ENCODE measurements around the gene ITGA6.

ITGA6 gene

DNA sequence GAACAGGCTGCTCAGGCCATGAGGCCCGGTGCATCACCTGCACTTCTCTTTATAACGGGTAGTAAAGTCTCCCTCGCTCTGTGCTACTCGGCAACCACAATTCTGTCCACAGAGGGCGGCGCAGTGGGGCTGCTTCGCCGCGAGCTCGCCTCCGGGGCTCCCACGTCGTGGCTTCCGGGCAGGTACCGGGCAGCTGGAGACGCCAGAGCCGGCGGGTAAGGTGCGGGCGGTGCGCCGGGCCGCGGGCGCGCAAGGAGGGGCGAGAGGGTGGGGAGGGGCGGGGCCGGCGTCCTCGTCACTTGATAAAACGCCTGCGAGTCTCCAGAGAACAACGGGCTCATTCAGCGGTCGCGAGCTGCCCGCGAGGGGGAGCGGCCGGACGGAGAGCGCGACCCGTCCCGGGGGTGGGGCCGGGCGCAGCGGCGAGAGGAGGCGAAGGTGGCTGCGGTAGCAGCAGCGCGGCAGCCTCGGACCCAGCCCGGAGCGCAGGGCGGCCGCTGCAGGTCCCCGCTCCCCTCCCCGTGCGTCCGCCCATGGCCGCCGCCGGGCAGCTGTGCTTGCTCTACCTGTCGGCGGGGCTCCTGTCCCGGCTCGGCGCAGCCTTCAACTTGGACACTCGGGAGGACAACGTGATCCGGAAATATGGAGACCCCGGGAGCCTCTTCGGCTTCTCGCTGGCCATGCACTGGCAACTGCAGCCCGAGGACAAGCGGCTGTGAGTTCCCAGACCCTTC is at the start of gene ITGA6:
TSS of gene ITGA6 (plus strand) at position 331 of the 734 bp plus-strand sequence.
- DNase-seq (ENCODE audit: low spot score): peak; percentile 35

- no peak for DNase-seq (ENCODE audit: low spot score)
Measured at GRCh38 chr2:172380436-172381274, 46.7 kb upstream of the ITGA6 start.

- no peak for DNase-seq (ENCODE audit: low spot score)
Measured at GRCh38 chr2:172381275-172382027, 45.9 kb upstream of the ITGA6 start.

DNA sequence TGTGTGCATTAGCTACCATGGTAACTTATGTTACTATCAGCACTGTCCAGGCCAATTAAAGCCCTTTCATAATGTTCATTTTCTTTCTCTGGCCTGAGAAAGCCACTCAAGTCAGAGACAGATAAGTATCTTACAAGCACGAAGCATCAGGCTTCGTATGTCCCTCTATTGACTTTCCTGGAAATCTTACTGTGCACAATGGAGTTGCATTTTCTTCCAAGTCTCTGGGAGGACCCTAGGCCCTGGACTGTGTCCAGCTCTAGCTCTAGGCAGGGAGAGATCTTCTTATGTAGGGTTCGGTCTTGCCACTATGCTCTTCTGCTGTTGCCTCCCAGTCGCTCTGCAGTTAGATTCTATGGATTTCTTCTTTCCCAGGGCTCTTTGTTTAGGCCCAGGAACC is 40.0 kb upstream of the ITGA6 start:
- DNase-seq (ENCODE audit: low spot score): no peak

- no peak for DNase-seq (ENCODE audit: low spot score)
Measured at GRCh38 chr2:172389685-172390339, 37.6 kb upstream of the ITGA6 start.

DNA sequence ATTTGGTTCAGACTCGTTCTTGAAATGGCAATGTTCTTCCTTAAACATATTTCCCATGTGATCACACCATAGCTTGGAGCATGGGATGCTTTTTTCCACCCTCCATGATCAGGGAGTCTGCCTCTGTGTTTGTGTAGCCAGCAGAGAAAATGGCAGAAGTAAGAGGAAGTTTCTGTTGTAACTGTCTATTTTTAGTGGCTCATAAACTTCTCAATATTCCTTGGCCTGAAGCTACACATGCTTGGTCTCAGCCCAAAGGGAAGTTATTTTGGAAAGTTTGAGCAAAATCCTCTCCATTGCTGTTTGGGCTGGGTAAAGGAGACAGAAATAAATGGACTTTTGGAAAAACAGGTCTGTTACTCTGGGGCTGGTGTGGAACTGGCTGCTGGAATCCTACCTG is 33.4 kb upstream of the ITGA6 start:
- DNase-seq (ENCODE audit: low spot score): no peak

DNA sequence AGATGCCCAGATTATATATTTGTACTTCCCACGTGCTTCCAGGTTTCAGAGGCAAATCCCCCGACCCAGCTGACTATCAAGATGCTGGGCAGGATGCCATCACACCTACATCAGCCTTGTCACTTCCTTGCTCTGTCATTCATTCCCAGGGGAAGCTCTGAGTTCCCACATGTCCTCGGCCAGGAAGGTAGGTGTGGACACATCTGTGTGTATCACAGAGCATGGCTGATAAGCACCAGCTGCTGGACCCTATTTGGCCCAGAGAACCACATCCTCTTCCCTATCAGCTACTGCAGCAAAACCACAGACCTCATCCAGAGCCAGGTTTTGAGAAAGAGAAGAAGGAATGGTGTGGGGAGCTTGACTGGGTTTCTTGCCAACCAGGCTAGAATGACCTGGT is 31.9 kb upstream of the ITGA6 start:
- DNase-seq (ENCODE audit: low spot score): no peak

GRCh38 chr2:172397148-172397834 is 30.1 kb upstream of the ITGA6 start:
- no peak for DNase-seq (ENCODE audit: low spot score)

DNA sequence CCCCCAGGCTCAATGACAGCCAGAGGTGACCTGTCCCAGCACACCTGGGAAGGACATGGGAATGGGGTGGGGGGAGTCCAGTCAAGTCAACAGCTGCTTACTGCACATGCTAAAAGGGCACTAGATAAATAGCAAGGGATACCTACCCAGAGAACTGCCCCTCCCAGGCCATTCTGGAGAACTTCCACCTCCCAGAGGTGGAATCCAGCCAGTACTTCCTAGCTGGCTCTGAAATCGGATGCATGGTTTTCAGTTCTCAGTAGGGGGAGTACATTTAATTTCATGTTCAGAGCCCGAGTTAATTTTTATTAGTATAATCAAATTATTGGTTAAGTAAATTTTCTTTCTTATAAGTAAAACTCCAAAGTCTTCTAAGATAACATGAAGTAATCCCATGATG is 28.9 kb upstream of the ITGA6 start:
- DNase-seq (ENCODE audit: low spot score): no peak

GRCh38 chr2:172399765-172400164 is 27.6 kb upstream of the ITGA6 start:
- DNase-seq (ENCODE audit: low spot score): no peak

DNA sequence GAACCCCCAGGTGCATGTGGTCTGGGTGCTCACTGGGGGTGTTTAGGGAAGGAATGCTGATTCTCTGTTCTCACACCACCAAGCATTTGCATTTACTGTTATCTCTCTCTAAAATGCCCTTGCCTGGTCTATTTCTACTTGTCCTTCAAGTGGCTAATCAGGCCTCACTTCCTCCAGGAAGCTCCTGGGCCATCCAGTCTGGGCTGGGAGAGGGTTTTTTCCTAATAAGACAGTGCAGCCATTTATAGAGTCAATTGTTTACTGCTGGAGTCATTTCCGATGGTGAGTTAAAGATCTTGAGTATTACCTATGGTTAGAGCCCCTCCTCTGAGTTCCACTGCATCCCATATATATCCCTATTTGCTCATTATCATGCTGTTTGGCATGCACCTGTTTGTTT is 25.2 kb upstream of the ITGA6 start:
- no peak for DNase-seq (ENCODE audit: low spot score)

DNA sequence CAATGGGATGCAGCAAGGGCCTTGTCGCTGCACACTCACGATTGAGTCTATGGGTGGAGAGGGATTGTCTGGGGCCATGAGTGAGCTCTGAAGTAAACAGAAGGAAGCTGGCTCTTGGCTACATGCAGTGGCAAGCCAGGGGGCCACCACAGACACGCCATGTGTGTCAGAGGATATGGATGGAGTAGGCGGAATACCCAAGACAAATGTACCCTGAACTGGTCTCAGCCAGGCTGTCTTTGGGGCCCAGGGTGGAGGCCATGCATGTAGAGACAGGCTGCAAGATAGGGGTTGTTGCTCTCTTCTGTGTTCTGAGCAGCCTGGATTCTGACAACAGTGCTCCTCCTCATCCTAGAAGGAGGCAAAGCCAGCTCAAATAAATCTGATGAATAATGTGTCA is 24.0 kb upstream of the ITGA6 start:
- DNase-seq (ENCODE audit: low spot score): no peak

DNA sequence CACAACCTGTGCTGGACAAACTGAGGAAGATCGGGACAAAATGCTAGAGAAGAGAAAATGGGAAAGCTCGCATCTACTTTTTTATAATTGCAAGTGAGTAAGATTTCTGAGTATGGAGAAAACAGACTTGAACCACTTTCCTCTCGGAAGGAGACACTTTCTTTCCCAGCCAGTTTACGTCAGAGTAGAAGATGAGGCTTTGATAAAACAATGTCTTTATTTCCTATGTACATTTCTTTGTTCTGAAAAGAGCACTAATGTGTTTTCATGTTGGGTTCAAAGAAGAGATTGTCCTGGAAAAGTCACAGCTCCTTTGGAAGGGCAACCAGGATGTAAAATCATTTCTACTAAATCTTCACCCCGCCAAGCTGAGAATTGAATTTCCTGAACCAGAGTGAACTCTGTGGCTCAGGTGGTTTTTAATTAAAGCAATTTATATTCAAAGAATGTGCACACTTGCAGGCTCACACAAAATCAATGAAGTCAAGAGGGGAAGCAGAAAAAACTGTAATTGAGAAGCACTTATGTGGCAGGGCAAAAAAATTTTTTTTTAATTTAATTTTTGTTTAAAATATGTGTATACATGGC is 23.4 kb upstream of the ITGA6 start:
- DNase-seq (ENCODE audit: low spot score): no peak

GRCh38 chr2:172404824-172405223 is 22.6 kb upstream of the ITGA6 start:
- no peak for DNase-seq (ENCODE audit: low spot score)

- DNase-seq (ENCODE audit: low spot score): no peak
Measured at GRCh38 chr2:172405673-172406072, 21.7 kb upstream of the ITGA6 start.

DNA sequence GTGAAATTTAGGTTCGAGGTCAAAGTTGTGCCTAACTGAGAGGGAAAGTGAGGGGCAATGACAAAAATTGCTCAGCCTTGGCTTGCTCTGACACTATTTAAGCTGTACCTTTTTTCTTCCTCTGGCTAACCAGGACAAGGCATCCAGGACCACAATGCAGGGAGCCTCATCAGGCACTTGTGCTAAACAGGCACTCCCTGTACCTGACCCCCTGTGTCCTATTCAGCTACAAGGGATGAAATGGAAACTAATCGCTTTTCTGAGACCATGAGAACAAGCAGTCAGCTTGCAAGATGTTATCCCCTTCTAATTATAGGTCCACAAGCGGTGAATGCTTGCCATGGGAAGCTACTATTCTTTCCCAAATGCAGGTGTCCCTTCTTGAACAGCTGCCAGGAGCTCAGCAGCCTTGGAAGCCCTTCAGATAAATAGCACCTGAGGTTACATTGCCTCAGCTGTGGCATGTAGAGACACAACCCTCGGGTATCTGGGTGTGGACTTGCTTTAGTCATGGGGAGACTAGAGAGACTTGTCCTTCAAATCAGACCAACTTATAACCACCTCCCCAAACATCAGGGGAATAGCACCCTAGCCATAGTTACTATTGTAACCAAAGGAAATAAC is 19.1 kb upstream of the ITGA6 start:
- peak; percentile 68 for DNase-seq (ENCODE audit: low spot score)

DNA sequence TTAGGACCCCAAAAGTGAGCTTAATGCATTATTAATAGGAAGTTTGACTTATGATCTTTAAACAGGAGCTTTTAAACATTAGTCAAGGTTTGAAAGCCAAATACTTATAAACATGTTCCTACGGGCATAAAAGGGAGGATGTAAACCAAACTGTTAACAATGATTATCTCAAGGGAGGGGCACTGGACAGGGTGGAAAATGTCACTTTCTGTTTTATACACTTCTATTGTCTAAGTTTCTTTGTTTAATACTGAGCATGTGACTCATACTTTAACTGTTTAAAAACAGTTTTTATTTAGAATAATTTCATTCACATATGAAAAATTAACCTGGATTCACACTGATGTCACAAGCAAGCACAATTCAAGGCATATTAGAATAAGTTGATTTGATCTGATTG is 18.3 kb upstream of the ITGA6 start:
- DNase-seq (ENCODE audit: low spot score): no peak

GRCh38 chr2:172412984-172413492 is 14.3 kb upstream of the ITGA6 start:
- no peak for DNase-seq (ENCODE audit: low spot score)

GRCh38 chr2:172415157-172415864 is 12.1 kb upstream of the ITGA6 start:
- no peak for DNase-seq (ENCODE audit: low spot score)

- DNase-seq (ENCODE audit: low spot score): no peak
Measured at GRCh38 chr2:172415865-172416183, 11.6 kb upstream of the ITGA6 start.
